IMR-90 (cell line): ENCODE data around the gene PSME2. TPM values are rescaled to one million over a fixed set of nuclear protein-coding genes. Genes with fewer than 3 reads are reported as not detected.

ENCODE experiments used
- ATAC-seq: fragments of 200-7000 bp; cut with Tn5 transposase; 2 replicates; pipeline ENCODE4 v1.9.1; 2020; ENCODE audit warnings: low read depth, mild to moderate bottlenecking, moderate library complexity
- BruUV-seq: library from RNA; stranded (reverse); fragments of 400-500 nt; replicated peaks from 2 replicates; lab custom pipeline; 2021; lab: Mats Ljungman, UMichigan
- CTCF ChIA-PET: fragments of 300-600 bp; formaldehyde crosslinking; extraction: SDS; loops from one replicate; lab custom pipeline; 2021; ENCODE audit warnings: antibody characterized with exemption; lab: Yijun Ruan, JAX
- POLR2A ChIA-PET: fragments of 300-600 bp; sonication (Branson Sonifier 250); formaldehyde crosslinking; loops from one replicate; lab custom pipeline; 2022; ENCODE audit warnings: antibody characterized with exemption; ENCODE audit not compliant: unreplicated experiment; lab: Charles Lee
- DNase-seq: peaks from one replicate; pipeline ENCODE4 v3.0.0; 2013
- H2AFZ ChIP-seq: replicated peaks from 2 replicates; pipeline ENCODE3; 2013; ENCODE audit warnings: low read length, mild to moderate bottlenecking; ENCODE audit not compliant: poor library complexity
- H2AK5ac ChIP-seq: 2 replicates; pipeline ENCODE4 v1.6.1; 2013; ENCODE audit warnings: low read depth, low read length, inconsistent platforms
- H2AK9ac ChIP-seq: replicated peaks from 2 replicates; pipeline ENCODE3; 2013; ENCODE audit warnings: mild to moderate bottlenecking, low read depth, low read length, moderate library complexity; ENCODE audit not compliant: poor library complexity
- H2BK120ac ChIP-seq: 2 replicates; pipeline ENCODE4 v1.6.1; 2013; ENCODE audit warnings: low read depth, low read length, inconsistent platforms
- H2BK15ac ChIP-seq: 3 replicates; pipeline ENCODE4 v1.6.1; 2013; ENCODE audit warnings: low read depth, low read length, inconsistent platforms
- H2BK20ac ChIP-seq: 2 replicates; pipeline ENCODE4 v1.6.1; 2013; ENCODE audit warnings: low read depth, mild to moderate bottlenecking, inconsistent platforms, low read length, moderate library complexity
- H2BK5ac ChIP-seq: 2 replicates; pipeline ENCODE4 v1.6.1; 2013; ENCODE audit warnings: mild to moderate bottlenecking, low read depth, low read length, inconsistent platforms; ENCODE audit not compliant: poor library complexity, severe bottlenecking
- H3K14ac ChIP-seq: replicated peaks from 2 replicates; pipeline ENCODE4 v1.6.1; 2013; ENCODE audit warnings: low read depth, low read length, inconsistent platforms
- H3K18ac ChIP-seq: 2 replicates; pipeline ENCODE4 v1.6.1; 2013; ENCODE audit warnings: low read depth, low read length, control low read depth
- H3K23ac ChIP-seq: 2 replicates; pipeline ENCODE4 v1.6.1; 2013; ENCODE audit warnings: low read depth, low read length, inconsistent platforms
- H3K27ac ChIP-seq: 2 replicates; pipeline ENCODE4 v1.5.1; 2013; ENCODE audit warnings: mild to moderate bottlenecking, control low read depth, low read length; ENCODE audit not compliant: insufficient read depth
- H3K27me3 ChIP-seq: 2 replicates; pipeline ENCODE4 v1.6.1; 2013; ENCODE audit warnings: low read length; ENCODE audit not compliant: control insufficient read depth, insufficient read depth
- H3K36me3 ChIP-seq: 2 replicates; pipeline ENCODE4 v1.6.1; 2013; ENCODE audit warnings: low read length, mixed read lengths; ENCODE audit not compliant: control insufficient read depth, insufficient read depth
- H3K4ac ChIP-seq: 2 replicates; pipeline ENCODE4 v1.6.1; 2013; ENCODE audit warnings: low read depth, low read length, inconsistent platforms
- H3K4me1 ChIP-seq: 2 replicates; pipeline ENCODE4 v1.6.1; 2013; ENCODE audit warnings: low read length, mixed read lengths; ENCODE audit not compliant: control insufficient read depth, insufficient read depth
- H3K4me2 ChIP-seq: 2 replicates; pipeline ENCODE4 v1.6.1; 2013; ENCODE audit warnings: low read depth, mild to moderate bottlenecking, control low read depth, low read length, moderate library complexity
- H3K4me3 ChIP-seq: 2 replicates; pipeline ENCODE4 v1.5.1; 2013; ENCODE audit warnings: low read depth, mild to moderate bottlenecking, control low read depth, low read length, moderate library complexity; ENCODE audit not compliant: insufficient read depth
- H3K56ac ChIP-seq: 2 replicates; pipeline ENCODE4 v1.6.1; 2013; ENCODE audit warnings: low read length, inconsistent platforms; ENCODE audit not compliant: insufficient read depth; ENCODE audit errors: extremely low read depth
- H3K79me1 ChIP-seq, 2 experiments: 2 replicates each; pipeline ENCODE4 v1.6.1; 2013; ENCODE audit warnings: low read length in 2 of 2, inconsistent platforms in 1 of 2, low read depth in 1 of 2
- H3K9ac ChIP-seq: 2 replicates; pipeline ENCODE4 v1.6.1; 2013; ENCODE audit warnings: low read depth, low read length, control low read depth
- H3K9me1 ChIP-seq: 2 replicates; pipeline ENCODE4 v1.6.1; 2013; ENCODE audit warnings: low read length, inconsistent platforms; ENCODE audit not compliant: insufficient read depth
- H3K9me3 ChIP-seq: 2 replicates; pipeline ENCODE4 v1.6.1; 2013; ENCODE audit warnings: low read length; ENCODE audit not compliant: control insufficient read depth, insufficient read depth
- H4K20me1 ChIP-seq: 2 replicates; pipeline ENCODE4 v1.6.1; 2013; ENCODE audit warnings: low read length, inconsistent platforms; ENCODE audit not compliant: insufficient read depth
- H4K5ac ChIP-seq: 2 replicates; pipeline ENCODE4 v1.6.1; 2013; ENCODE audit warnings: mild to moderate bottlenecking, low read depth, low read length, control low read depth
- H4K8ac ChIP-seq, 2 experiments: 2 replicates each; pipeline ENCODE4 v1.6.1; 2013; ENCODE audit warnings: low read depth in 2 of 2, low read length in 2 of 2, control low read depth in 1 of 2, inconsistent platforms in 1 of 2
- H4K91ac ChIP-seq: 2 replicates; pipeline ENCODE4 v1.6.1; 2013; ENCODE audit warnings: low read depth, low read length, inconsistent platforms; ENCODE audit not compliant: insufficient read depth
- CEBPB ChIP-seq: IDR thresholded peaks from 2 replicates; pipeline ENCODE4 v1.6.1; 2012; ENCODE audit warnings: low read depth, low read length, improper control_type of control experiment
- ELK1 ChIP-seq: fragments of 150-350 bp; IDR thresholded peaks from 2 replicates; pipeline ENCODE4 v1.6.1; 2016; ENCODE audit warnings: low read depth, mild to moderate bottlenecking, low read length, moderate library complexity, borderline replicate concordance
- MAFK ChIP-seq: IDR thresholded peaks from 2 replicates; pipeline ENCODE4 v1.6.1; 2012; ENCODE audit warnings: low read depth, low read length, improper control_type of control experiment
- MXI1 ChIP-seq: IDR thresholded peaks from 2 replicates; pipeline ENCODE4 v1.6.1; 2012; ENCODE audit warnings: low read depth, mild to moderate bottlenecking, low read length, moderate library complexity, borderline replicate concordance
- NFE2L2 ChIP-seq: fragments of 150-350 bp; IDR thresholded peaks from 2 replicates; pipeline ENCODE4 v1.6.1; 2016; ENCODE audit warnings: low read depth, mild to moderate bottlenecking, low read length
- POLR2A ChIP-seq: IDR thresholded peaks from 2 replicates; pipeline ENCODE4 v1.6.1; 2012; ENCODE audit warnings: mild to moderate bottlenecking, low read depth, low read length
- RAD21 ChIP-seq: IDR thresholded peaks from 2 replicates; pipeline ENCODE4 v1.6.1; 2012; ENCODE audit warnings: low read length, improper control_type of control experiment
- RCOR1 ChIP-seq: IDR thresholded peaks from 2 replicates; pipeline ENCODE4 v1.6.1; 2012; ENCODE audit warnings: mild to moderate bottlenecking, low read length, improper control_type of control experiment; ENCODE audit not compliant: insufficient replicate concordance
- RFX5 ChIP-seq: IDR thresholded peaks from 2 replicates; pipeline ENCODE4 v1.8.0; 2012; ENCODE audit warnings: low read depth, mild to moderate bottlenecking, low read length, moderate library complexity
- USF2 ChIP-seq: fragments of 150-350 bp; IDR thresholded peaks from 2 replicates; pipeline ENCODE4 v1.6.1; 2017; ENCODE audit warnings: mild to moderate bottlenecking, antibody characterized with exemption, low read length, low read depth
- WGBS, 2 experiments: methylation state at CpG; one replicate each; pipeline versions ENCODE4 v1.1.5 to v1.1.7; 2013; ENCODE audit warnings: missing lambda C conversion rate in 2 of 2; ENCODE audit not compliant: insufficient read length in 1 of 2; ENCODE audit errors: extremely low coverage in 2 of 2; 5-methylcytosine and 5-hydroxymethylcytosine counted together
- dilution Hi-C: fragments of 300-500 bp; cut with HindIII; formaldehyde crosslinking; loops from one replicate; pipeline ENCODE4 v1.14.3; 2018; ENCODE audit warnings: low sequenced_read_pairs; ENCODE audit not compliant: unreplicated experiment
- in situ Hi-C: fragments of 300-500 bp; cut with MboI; formaldehyde crosslinking; loops from 3 replicates; pipeline ENCODE4 v1.14.3; 2019; ENCODE audit warnings: low sequenced_read_pairs, inconsistent platforms, mixed read lengths
- intact Hi-C: fragments of 100-400 bp; cut with micrococcal nuclease; formaldehyde crosslinking; loops from 2 replicates; pipeline ENCODE4 v1.10.0; 2022
- polyA plus RNA-seq, 3 experiments: library from polyadenylated mRNA; depleted of rRNA; stranded (reverse); fragments of >200 nt; gene quantifications; 2 replicates each; pipeline ENCODE4 v1.2.3, GENCODE V29; 2012; ENCODE audit warnings: low replicate concordance in 1 of 3
- total RNA-seq: library from RNA; depleted of rRNA; stranded (reverse); fragments of >200 nt; gene quantifications from 2 replicates; pipeline ENCODE4 v1.2.3, GENCODE V29; 2012

PSME2 gene
- total and polyA plus RNA-seq, 2 of the 4 experiments (the other 2 are of a cell fraction): 104 to 141 TPM

- TF ChIP-seq RAD21 (no peak), POLR2A (no peak), MXI1 (no peak), RCOR1 (no peak), RFX5 (no peak)
Measured at GRCh38 chr14:24145219-24145618, 1.2 kb downstream of the PSME2 start (continued).

- Histone ChIP-seq H4K8ac (no peak overlapping the region; a peak in 1 of 4 replicates), H3K9ac (no peak overlapping the region), H2AK5ac (no peak overlapping the region), H3K4me1 (peaks cover 12% of the 10 kb centered on the region), H3K9me1 (peaks cover 18% of the 10 kb centered on the region), H3K23ac (peak overlapping the region; percentile 32; the same call in 1 of the 2 replicates), H3K79me1 (peaks cover 27 to 67% of the 10 kb centered on the region in 2 experiments), H4K5ac (no peak overlapping the region), H3K4ac (no peak overlapping the region), H2BK120ac (no peak overlapping the region), H3K27me3 (no peaks in the 10 kb centered on the region), H3K4me2 (no peak overlapping the region), H2BK15ac (no peak overlapping the region), H3K9me3 (no peaks in the 10 kb centered on the region), H3K18ac (no peak overlapping the region), H2AK9ac (no peak overlapping the region), H4K91ac (no peak overlapping the region), H3K36me3 (peaks cover 6% of the 10 kb centered on the region), H3K14ac (no peak overlapping the region), H3K56ac (no peak overlapping the region), H3K27ac (no peak overlapping the region), H2BK20ac (no peak overlapping the region), H2BK5ac (no peak overlapping the region), H2AFZ (no peak overlapping the region), H3K4me3 (no peak overlapping the region), H4K20me1 (peaks cover 18% of the 10 kb centered on the region)
- in situ Hi-C loops: loop anchor here (25.0 kb wide), 2 partner anchors 832 to 1057 kb away; partner anchors contain the start of genes ACIN1, BCL2L2, C14orf119 and PABPN1
- WGBS, 2 experiments: no CpG with 5 or more reads among the region's 1 CpG
- ChIA-PET CTCF (no interaction called here), POLR2A (no interaction called here)
- no TSS peak for BruUV-seq
- no peak for TF ChIP-seq NFE2L2
- TF ChIP-seq CEBPB: no peak
- no peak for TF ChIP-seq MAFK
- TF ChIP-seq MXI1: no peak
- no peak for TF ChIP-seq ELK1
- no peak for TF ChIP-seq USF2
- no peak for TF ChIP-seq RCOR1
- no peak for ATAC-seq
- intact Hi-C loops: no loop called here
- dilution Hi-C loops: no loop called here
- DNase-seq: no peak
Measured at GRCh38 chr14:24144451-24144850, 2.0 kb downstream of the PSME2 start.
